Measurements from ENCODE around the gene KCNQ5.

Gene KCNQ5

GRCh38 chr6:72810571-72811280 is 188.9 kb downstream of the KCNQ5 start:
- DNase-seq: no peak

GRCh38 chr6:72811971-72812421 is 190.1 kb downstream of the KCNQ5 start:
- no peak for DNase-seq

- no peak for DNase-seq
Observed at GRCh38 chr6:72813807-72814596, 192.1 kb downstream of the KCNQ5 start.

- DNase-seq: no peak
Observed at GRCh38 chr6:72816022-72816421, 194.2 kb downstream of the KCNQ5 start.

- no peak for DNase-seq
Observed at GRCh38 chr6:72817208-72817607, 195.3 kb downstream of the KCNQ5 start.

- DNase-seq: no peak
Observed at GRCh38 chr6:72819609-72820008, 197.7 kb downstream of the KCNQ5 start.

- DNase-seq: no peak
Observed at GRCh38 chr6:72820153-72820552, 198.3 kb downstream of the KCNQ5 start.

GRCh38 chr6:72820906-72821305 is 199.0 kb downstream of the KCNQ5 start:
- no peak for DNase-seq

- no peak for DNase-seq
Observed at GRCh38 chr6:72822023-72822422, 200.2 kb downstream of the KCNQ5 start.

GRCh38 chr6:72822691-72823090 is 200.8 kb downstream of the KCNQ5 start:
- no peak for DNase-seq

- DNase-seq: no peak
Observed at GRCh38 chr6:72824833-72825232, 203.0 kb downstream of the KCNQ5 start.

GRCh38 chr6:72825315-72825911 is 203.5 kb downstream of the KCNQ5 start:
- no peak for DNase-seq

GRCh38 chr6:72826037-72826436 is 204.2 kb downstream of the KCNQ5 start:
- DNase-seq: no peak

GRCh38 chr6:72826744-72827438 is 205.0 kb downstream of the KCNQ5 start:
- no peak for DNase-seq

- DNase-seq: no peak
Observed at GRCh38 chr6:72828904-72829303, 207.0 kb downstream of the KCNQ5 start.

- no peak for DNase-seq
Observed at GRCh38 chr6:72832271-72832670, 210.4 kb downstream of the KCNQ5 start.

GRCh38 chr6:72835749-72836148 is 213.9 kb downstream of the KCNQ5 start:
- no peak for DNase-seq

- no peak for DNase-seq
Observed at GRCh38 chr6:72836971-72837370, 215.1 kb downstream of the KCNQ5 start.

- DNase-seq: no peak
Observed at GRCh38 chr6:72841195-72841594, 219.3 kb downstream of the KCNQ5 start.

GRCh38 chr6:72842140-72842539 is 220.3 kb downstream of the KCNQ5 start:
- no peak for DNase-seq

GRCh38 chr6:72844614-72845013 is 222.8 kb downstream of the KCNQ5 start:
- DNase-seq: no peak

GRCh38 chr6:72849346-72849745 is 227.5 kb downstream of the KCNQ5 start:
- DNase-seq: no peak

GRCh38 chr6:72850040-72850439 is 228.2 kb downstream of the KCNQ5 start:
- DNase-seq: no peak

Measured in NCI-H1417 treated with DMSO at 0.1 percent for 48 hours (cell line).